Erythroblast (primary cell): ENCODE measurements around the gene MGAT1.

Experiments used
- GATA1 ChIP-seq: IDR thresholded peaks from 2 replicates; pipeline ENCODE4 v1.6.1; 2011; ENCODE audit warnings: low read depth, mild to moderate bottlenecking, control low read depth, low read length, moderate library complexity
- POLR2A ChIP-seq: IDR thresholded peaks from 2 replicates; pipeline ENCODE4 v1.6.1; 2011; ENCODE audit warnings: mild to moderate bottlenecking, low read length

DNA sequence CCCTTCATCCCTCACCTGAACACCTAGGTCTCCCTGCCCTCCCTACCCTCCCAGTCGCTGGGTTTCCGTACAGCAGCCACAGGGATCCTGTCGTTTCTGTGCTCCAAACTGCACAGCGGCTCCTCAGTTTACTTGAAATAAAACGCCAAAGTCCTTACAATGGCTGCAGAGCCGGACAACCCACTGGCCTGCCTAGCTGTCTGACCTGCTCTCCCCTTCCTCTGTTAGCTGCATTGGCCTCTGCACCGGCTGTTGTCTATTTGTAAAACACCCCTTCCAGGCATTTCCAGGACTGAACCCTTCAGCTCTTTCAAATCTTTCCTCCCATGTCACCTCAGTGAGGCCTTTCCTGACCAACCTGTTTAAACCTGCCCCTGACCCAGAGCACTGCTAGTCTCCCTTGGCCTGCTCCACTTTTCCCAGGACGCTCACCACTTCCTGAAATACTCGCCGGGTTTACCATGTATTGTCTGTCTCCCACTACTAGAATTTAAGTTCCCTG, 9.1 kb upstream of the MGAT1 start:
- TF ChIP-seq POLR2A = no peak
- no peak for TF ChIP-seq GATA1
